Measurements from ENCODE around the gene PTRH1.

Gene PTRH1

GRCh38 chr9:127697575-127697974, 17.9 kb downstream of the PTRH1 start:
- no peak for DNase-seq (ENCODE audit: low read depth, low spot score)

- no peak for DNase-seq (ENCODE audit: low read depth, low spot score)
Observed at GRCh38 chr9:127694890-127695720, 20.4 kb downstream of the PTRH1 start.

GRCh38 chr9:127693697-127694096, 21.8 kb downstream of the PTRH1 start:
- no peak for DNase-seq (ENCODE audit: low read depth, low spot score)

GRCh38 chr9:127693143-127693542, 22.3 kb downstream of the PTRH1 start:
- DNase-seq (ENCODE audit: low read depth, low spot score) = no peak

- DNase-seq (ENCODE audit: low read depth, low spot score) = no peak
Observed at GRCh38 chr9:127692071-127692470, 23.4 kb downstream of the PTRH1 start.

- DNase-seq (ENCODE audit: low read depth, low spot score) = no peak
Observed at GRCh38 chr9:127690735-127691134, 24.7 kb downstream of the PTRH1 start.

- no peak for DNase-seq (ENCODE audit: low read depth, low spot score)
Observed at GRCh38 chr9:127689329-127690000, 26.0 kb downstream of the PTRH1 start.

- DNase-seq (ENCODE audit: low read depth, low spot score) = no peak
Observed at GRCh38 chr9:127686461-127687393, 28.7 kb downstream of the PTRH1 start.

- no peak for DNase-seq (ENCODE audit: low read depth, low spot score)
Observed at GRCh38 chr9:127684576-127684975, 30.9 kb downstream of the PTRH1 start.

- no peak for DNase-seq (ENCODE audit: low read depth, low spot score)
Observed at GRCh38 chr9:127683723-127684122, 31.7 kb downstream of the PTRH1 start.

- DNase-seq (ENCODE audit: low read depth, low spot score) = no peak
Observed at GRCh38 chr9:127682351-127683136, 32.9 kb downstream of the PTRH1 start.

GRCh38 chr9:127680846-127681245, 34.6 kb downstream of the PTRH1 start:
- DNase-seq (ENCODE audit: low read depth, low spot score) = no peak

- no peak for DNase-seq (ENCODE audit: low read depth, low spot score)
Observed at GRCh38 chr9:127680226-127680625, 35.2 kb downstream of the PTRH1 start.

- DNase-seq (ENCODE audit: low read depth, low spot score) = no peak
Observed at GRCh38 chr9:127679506-127679905, 36.0 kb downstream of the PTRH1 start.

GRCh38 chr9:127676638-127677037, 38.8 kb downstream of the PTRH1 start:
- no peak for DNase-seq (ENCODE audit: low read depth, low spot score)

GRCh38 chr9:127673234-127673633, 42.2 kb downstream of the PTRH1 start:
- no peak for DNase-seq (ENCODE audit: low read depth, low spot score)

GRCh38 chr9:127667906-127668305, 47.6 kb downstream of the PTRH1 start:
- DNase-seq (ENCODE audit: low read depth, low spot score) = no peak

GRCh38 chr9:127667127-127667844, 48.2 kb downstream of the PTRH1 start:
- DNase-seq (ENCODE audit: low read depth, low spot score) = no peak

GRCh38 chr9:127664678-127665507, 50.6 kb downstream of the PTRH1 start:
- no peak for DNase-seq (ENCODE audit: low read depth, low spot score)

- DNase-seq (ENCODE audit: low read depth, low spot score) = no peak
Observed at GRCh38 chr9:127664324-127664677, 51.2 kb downstream of the PTRH1 start.
